Measurements from ENCODE around the gene RUNX1. TPM values are rescaled to one million over a fixed set of nuclear protein-coding genes. Genes with fewer than 3 reads are reported as not detected.

RUNX1 gene
- total RNA-seq, 4 donors from 2014 or later, result 2.9 to 18.7 (median 7.7) TPM

DNA sequence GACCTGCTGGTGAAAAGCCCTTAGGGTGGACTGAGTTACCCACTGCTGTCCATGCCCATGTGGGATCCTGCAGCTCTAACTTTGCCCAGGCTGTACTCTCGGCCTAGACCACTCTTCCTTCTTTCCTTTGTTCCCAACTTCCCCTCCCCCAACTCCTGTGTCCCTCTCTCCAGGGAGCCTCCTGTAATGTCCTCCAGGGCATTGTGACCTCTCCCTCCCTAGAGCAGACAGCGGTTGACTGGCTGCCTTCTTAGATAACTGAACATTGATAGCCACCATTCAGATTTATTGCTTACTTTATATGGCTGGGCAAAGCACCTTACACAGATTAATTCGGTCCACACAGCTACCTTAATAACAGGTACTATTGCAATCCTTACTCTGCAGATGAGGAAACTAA, 5.0 kb downstream of the RUNX1 start:
- Histone ChIP-seq H3K36me3 (no peaks in the 10 kb centered on the region), H3K9me3 (no peaks in the 10 kb centered on the region), H3K4me3 (replicated peaks in 1 of 3) (no peak overlapping the region), H3K27me3 (no peaks in the 10 kb centered on the region), H3K4me1 (peaks cover 4 to 16% of the 10 kb centered on the region in 2 donors), H3K27ac (no peak overlapping the region)
- intact Hi-C loops (cut with DNase I), result no loop called here
- TF ChIP-seq POLR2A (IDR thresholded peaks at IDR 0.05), result no peak
- TF ChIP-seq, protein P1, sequence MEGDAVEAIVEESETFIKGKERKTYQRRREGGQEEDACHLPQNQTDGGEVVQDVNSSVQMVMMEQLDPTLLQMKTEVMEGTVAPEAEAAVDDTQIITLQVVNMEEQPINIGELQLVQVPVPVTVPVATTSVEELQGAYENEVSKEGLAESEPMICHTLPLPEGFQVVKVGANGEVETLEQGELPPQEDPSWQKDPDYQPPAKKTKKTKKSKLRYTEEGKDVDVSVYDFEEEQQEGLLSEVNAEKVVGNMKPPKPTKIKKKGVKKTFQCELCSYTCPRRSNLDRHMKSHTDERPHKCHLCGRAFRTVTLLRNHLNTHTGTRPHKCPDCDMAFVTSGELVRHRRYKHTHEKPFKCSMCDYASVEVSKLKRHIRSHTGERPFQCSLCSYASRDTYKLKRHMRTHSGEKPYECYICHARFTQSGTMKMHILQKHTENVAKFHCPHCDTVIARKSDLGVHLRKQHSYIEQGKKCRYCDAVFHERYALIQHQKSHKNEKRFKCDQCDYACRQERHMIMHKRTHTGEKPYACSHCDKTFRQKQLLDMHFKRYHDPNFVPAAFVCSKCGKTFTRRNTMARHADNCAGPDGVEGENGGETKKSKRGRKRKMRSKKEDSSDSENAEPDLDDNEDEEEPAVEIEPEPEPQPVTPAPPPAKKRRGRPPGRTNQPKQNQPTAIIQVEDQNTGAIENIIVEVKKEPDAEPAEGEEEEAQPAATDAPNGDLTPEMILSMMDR (IDR thresholded peaks at IDR 0.05), result no peak
- WGBS, 2 donors, result 93 to 94% methylated on average over 3 of the region's 3 CpGs
- DNase-seq, result no peak

DNA sequence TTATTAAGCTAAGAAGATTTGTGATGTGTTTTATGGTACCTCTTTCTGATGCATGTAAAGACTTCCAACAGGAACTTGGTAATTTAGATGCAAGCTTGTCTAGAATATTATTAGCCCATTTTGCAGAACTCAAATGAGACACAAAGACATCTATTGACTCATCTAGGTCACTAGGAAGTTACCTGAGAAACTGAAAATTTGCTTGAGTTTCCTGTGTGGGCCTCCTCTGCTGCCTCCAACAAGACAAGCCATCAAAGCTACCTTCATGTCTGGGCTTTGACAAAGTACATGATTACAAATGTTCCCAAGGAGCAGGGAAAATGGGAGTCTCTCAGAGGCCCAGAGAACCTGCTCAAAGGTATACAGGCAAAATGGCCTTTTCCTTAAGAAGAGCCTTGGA, 5.6 kb downstream of the RUNX1 start:
- no peaks in the 10 kb centered on the region for H3K9me3 ChIP-seq
- no peaks in the 10 kb centered on the region for H3K36me3 ChIP-seq
- TF ChIP-seq, protein P1 (IDR thresholded peaks at IDR 0.05), result no peak
- no peak for TF ChIP-seq POLR2A (IDR thresholded peaks at IDR 0.05)
- H3K4me3 ChIP-seq (replicated peaks in 1 of 3), result no peak overlapping the region
- intact Hi-C loops (cut with DNase I), result no loop called here
- H3K27ac ChIP-seq, result no peak overlapping the region
- no peaks in the 10 kb centered on the region for H3K27me3 ChIP-seq
- H3K4me1 ChIP-seq, result peaks cover 4 to 15% of the 10 kb centered on the region in 2 donors
- no peak for DNase-seq

DNA sequence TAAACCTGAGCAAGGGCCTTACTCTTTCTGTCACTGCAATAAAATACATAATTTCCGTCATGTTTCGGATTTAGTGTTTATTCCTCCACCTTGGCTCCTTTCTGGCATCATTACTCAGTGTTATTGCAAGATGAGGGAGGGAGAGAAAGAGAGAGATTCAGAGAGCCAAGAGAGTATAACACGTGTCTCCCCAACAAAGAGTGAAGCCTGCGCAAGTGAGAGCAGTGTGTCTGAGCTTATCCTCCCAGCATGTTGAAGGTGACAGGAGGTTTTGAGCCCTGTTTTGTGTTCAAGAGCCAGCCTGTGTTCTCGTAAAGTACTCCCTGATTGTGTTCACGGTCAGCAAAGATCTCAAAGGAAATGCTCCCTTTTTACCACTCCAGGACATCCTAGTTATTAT, 6.3 kb downstream of the RUNX1 start:
- no peaks in the 10 kb centered on the region for H3K27me3 ChIP-seq
- TF ChIP-seq, protein P1 (IDR thresholded peaks at IDR 0.05), result no peak
- TF ChIP-seq POLR2A (IDR thresholded peaks at IDR 0.05), result no peak
- H3K4me3 ChIP-seq (replicated peaks in 1 of 3), result no peak overlapping the region
- intact Hi-C loops (cut with DNase I), result no loop called here
- H3K27ac ChIP-seq, result no peak overlapping the region
- H3K36me3 ChIP-seq, result no peaks in the 10 kb centered on the region
- H3K4me1 ChIP-seq, result peaks cover 3 to 9% of the 10 kb centered on the region in 2 donors
- 89 to 91% methylated on average over 6 of the region's 6 CpGs for WGBS, 2 donors
- no peak for DNase-seq
- no peaks in the 10 kb centered on the region for H3K9me3 ChIP-seq

DNA sequence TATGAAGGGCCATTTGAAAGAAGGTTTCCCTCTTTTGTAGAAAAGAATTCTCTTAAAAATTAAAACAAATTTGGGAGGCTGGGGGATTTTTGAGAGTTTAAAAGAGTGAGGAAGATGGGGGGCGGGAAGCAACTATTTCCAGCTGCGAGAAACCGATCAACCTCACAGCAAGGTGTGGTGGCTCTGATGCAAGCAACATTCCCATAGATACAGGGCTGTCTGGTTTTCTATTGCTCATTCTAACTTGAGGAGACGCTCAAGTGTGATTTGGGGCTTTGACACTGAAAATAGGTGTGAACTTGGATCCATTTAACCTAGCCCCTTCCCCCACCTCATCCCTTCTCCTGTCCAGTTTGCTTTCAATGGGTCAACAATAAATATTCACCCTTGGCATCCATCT, 7.2 kb downstream of the RUNX1 start:
- H3K27ac ChIP-seq, result no peak overlapping the region
- no peaks in the 10 kb centered on the region for H3K27me3 ChIP-seq
- 91 to 96% methylated on average over 4 of the region's 4 CpGs for WGBS, 2 donors
- intact Hi-C loops (cut with DNase I), result no loop called here
- no peak for DNase-seq
- H3K36me3 ChIP-seq, result no peaks in the 10 kb centered on the region
- TF ChIP-seq POLR2A (IDR thresholded peaks at IDR 0.05), result no peak
- TF ChIP-seq, protein P1 (IDR thresholded peaks at IDR 0.05), result no peak
- H3K4me1 ChIP-seq, result peaks cover 0 to 3% of the 10 kb centered on the region in 2 donors
- H3K4me3 ChIP-seq (replicated peaks in 1 of 3), result no peak overlapping the region
- H3K9me3 ChIP-seq, result no peaks in the 10 kb centered on the region

DNA sequence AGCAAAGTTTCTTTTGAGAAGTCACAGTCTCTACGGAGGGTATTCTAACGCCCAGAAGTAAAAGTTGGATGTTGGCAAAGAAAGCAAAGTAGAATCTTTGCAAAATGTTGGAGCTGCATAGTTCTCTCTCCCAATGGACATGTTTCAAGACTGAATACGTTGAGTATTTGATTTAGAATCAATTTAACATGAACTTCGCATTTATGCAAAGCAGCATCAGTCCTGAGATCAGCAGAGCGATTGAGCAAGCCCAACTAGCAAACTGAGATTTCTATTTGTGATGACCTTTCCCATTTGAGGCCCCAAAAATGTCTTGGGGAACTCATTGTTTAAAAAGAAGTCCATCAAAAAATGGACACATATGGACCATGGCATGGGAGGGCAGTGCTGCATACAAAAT, 8.0 kb downstream of the RUNX1 start:
- Histone ChIP-seq H3K4me1 (no peaks in the 10 kb centered on the region), H3K4me3 (replicated peaks in 1 of 3) (no peak overlapping the region), H3K27ac (no peak overlapping the region), H3K9me3 (no peaks in the 10 kb centered on the region), H3K27me3 (no peaks in the 10 kb centered on the region), H3K36me3 (no peaks in the 10 kb centered on the region)
- no peak for TF ChIP-seq POLR2A (IDR thresholded peaks at IDR 0.05)
- TF ChIP-seq, protein P1 (IDR thresholded peaks at IDR 0.05), result no peak
- intact Hi-C loops (cut with DNase I), result no loop called here
- DNase-seq, result no peak
- 89 to 90% methylated on average over 5 of the region's 5 CpGs for WGBS, 2 donors
